ENCODE data around the gene SLC22A23.

SLC22A23 gene

DNA sequence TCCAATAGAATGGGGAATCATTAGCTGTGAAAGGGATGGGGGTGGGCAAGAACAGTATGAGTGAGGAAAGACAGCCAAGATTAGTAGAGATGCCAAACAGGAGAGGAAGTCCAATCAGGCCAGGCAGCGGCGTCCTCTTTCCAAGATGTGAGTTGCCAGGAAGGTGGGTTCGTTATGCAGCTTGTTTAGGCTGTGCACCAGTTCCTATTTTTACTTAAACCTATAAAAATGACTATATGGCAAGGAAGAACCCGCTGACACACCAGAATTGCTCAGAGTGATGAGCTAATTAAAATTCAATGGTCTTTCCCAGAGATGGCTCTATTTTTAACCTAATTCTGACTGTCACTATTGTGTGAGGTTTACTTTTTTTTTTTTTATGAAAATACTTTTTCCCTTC is 88.2 kb downstream of the SLC22A23 start:
- no peak for DNase-seq

DNA sequence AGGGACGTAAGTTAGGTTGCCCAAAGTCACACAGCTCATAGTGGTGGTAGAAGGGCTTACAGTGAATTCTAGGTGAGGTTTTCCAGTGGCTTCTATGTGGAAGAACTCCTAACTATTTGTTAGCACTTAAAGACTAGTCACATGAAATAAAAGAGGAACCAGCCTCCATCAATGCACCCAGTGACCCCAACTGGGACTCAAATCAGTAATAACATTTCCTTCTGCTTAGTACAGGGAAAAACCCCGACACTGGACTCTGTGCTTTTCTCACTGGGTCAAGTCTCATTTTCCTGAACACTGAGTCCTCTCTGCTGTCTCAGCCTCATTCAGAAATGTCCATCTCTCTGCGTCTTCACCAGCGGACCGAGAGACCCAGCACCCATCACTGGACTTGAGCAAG is 89.2 kb downstream of the SLC22A23 start:
- no peak for DNase-seq

- peak; percentile 43 for DNase-seq
Measured at GRCh38 chr6:3366596-3367413, 90.0 kb downstream of the SLC22A23 start.

GRCh38 chr6:3364391-3364790 is 92.5 kb downstream of the SLC22A23 start:
- no peak for DNase-seq

- DNase-seq = no peak
Measured at GRCh38 chr6:3363296-3364025, 93.4 kb downstream of the SLC22A23 start.

DNA sequence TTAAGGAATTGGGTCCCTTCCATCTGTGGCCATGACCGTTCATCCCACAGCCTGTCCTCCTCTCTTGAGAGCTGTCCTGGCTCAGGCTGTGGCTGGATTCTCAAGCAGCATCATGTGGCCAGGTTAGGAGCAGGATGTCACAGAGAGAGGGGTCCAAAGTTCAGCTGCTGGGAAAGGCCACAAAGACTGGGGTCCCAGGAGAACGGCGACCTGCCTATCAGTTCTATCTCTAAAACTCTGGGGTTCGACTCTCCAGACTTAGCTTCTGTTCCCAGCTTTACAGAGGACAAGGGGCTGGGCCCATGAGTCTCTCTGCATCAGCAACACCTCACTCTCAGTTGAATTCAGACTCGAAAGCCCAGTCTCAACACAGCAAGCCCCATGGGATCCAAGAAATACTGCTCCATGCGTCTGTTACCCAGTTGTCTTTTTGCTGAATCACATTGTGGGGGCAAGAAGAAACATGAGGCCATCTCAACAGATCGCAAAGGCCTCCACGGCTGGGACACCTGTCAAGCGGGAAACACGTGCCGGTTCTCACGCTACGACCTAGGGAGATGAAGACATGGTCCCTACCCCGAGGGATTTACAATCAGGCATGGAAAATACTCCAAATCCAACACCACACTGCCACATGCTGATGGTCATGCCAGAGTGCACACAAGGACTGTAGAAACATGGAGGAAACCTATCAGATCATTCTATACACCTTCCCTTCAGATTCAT is 95.4 kb downstream of the SLC22A23 start:
- no peak for DNase-seq

GRCh38 chr6:3360727-3361045 is 96.2 kb downstream of the SLC22A23 start:
- no peak for DNase-seq

- DNase-seq = no peak
Measured at GRCh38 chr6:3359973-3360726, 96.7 kb downstream of the SLC22A23 start.

DNA sequence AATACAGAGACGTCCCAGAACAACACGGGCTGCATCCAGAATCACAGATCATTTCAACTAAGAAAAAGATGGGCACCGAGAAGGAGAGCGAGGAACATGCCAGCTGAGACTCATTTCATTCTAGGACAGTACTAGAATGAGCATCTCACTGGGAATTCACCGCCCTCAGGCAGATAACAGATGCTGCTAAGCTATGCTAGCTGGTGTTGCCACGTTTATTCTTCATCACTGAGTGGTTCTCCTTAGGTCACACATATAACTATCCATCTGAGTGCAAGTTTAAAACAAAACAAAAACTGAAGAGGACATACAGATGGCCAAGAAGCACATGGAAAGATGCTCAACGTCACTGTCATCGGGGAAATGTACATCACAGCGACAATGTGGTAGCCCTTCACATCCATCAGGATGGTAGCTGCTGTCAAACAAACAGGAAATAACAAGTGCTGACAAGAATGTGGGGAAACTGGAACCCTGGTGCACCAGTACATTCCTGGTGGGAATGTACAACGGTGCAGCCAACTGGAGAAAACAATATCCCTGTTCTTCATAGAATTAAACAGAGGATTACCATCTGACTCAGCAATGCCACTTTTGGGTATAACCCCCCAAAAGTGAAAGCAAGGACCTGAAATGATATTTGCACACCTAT is 97.6 kb downstream of the SLC22A23 start:
- no peak for DNase-seq

GRCh38 chr6:3358413-3359100 is 98.3 kb downstream of the SLC22A23 start:
- DNase-seq = no peak

- DNase-seq = no peak
Measured at GRCh38 chr6:3357678-3358077, 99.2 kb downstream of the SLC22A23 start.

- no peak for DNase-seq
Measured at GRCh38 chr6:3356824-3357420, 99.9 kb downstream of the SLC22A23 start.

GRCh38 chr6:3356056-3356823 is 100.6 kb downstream of the SLC22A23 start:
- DNase-seq = no peak

DNA sequence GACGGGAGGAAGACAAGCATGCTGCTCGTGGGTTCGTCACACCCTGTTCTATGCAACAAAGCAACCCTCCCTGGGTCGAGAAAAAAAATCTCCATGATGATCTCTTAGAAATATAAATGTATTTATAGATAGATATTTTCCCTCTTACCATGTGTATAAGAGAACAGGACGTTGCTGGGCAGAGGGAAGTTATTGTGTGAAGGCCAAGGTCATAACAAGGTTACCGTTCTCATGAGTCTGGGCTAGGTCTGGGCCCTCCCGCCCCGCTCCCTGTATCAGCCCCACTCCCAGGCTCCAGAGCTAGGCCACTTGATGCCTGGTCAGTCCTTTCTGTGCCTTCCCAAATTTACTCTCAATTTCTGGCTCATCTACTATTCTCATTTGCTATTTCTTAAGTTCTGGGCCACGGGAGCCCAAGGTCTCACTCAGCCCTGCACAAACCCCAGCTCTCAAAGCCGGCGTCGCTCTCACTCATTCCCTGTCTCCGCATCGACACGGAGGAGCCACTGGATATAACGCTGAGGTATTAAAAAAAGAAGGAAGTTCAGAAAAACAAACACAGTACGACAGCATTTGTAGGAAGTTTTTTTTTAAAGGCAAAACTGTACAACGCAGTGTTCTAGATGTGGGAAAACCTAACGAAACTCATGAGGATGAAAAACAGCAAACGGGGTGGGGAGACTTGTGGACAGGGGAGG is 101.3 kb downstream of the SLC22A23 start:
- DNase-seq = no peak

DNA sequence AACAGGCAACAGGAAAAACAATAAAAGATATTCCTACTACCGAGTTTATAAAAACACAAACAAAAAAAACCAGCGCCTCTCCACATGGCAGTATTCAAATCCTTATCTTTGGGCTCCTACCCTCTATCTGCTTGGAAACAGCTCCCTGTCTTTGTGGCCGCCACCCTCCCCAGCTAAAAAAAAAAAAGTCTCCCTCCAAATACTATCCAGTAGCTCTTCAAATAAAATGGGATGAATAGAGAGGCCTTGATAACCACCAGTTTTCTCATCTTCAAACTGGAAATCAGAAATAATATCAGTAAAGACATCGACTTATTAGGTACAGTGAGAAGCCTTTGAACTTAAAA is 101.9 kb downstream of the SLC22A23 start:
- DNase-seq = no peak

- DNase-seq = no peak
Measured at GRCh38 chr6:3353939-3354338, 102.9 kb downstream of the SLC22A23 start.

GRCh38 chr6:3353213-3353903 is 103.5 kb downstream of the SLC22A23 start:
- DNase-seq = no peak

- no peak for DNase-seq
Measured at GRCh38 chr6:3352678-3353077, 104.2 kb downstream of the SLC22A23 start.

DNA sequence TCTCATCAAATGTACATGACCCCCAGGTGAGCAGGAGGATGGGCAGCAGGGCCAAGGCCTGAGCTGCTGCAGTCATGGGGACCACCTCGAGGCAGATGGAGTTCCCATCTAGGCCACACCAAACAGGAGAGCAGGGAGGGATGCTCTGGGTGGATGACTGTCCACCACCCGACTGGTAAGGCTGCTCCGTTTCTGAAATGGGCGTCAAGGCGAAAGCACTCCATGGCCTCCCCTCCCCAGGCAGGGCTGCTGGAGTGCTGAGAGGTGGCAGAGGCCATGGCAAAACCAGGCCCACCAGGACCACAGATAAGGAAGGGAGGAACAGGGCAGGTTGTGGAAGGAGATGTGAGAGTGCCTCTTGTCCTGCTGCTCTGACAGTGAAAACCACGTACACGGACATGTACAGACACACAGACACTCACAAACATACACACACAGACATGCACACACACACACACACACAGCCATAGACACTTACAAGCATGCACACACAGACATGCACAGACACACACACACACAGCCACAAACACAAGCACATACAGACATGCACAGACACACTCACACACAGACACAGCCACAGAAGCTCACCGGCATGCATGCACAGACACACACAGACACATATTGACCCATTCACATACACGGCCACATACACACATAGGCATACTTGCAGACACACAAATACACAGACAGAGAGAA is 104.9 kb downstream of the SLC22A23 start:
- DNase-seq = no peak
